Activated CD4-positive, alpha-beta T cell treated with anti-CD3 and anti-CD28 coated beads for 48 hours (primary cell): ENCODE results near the gene TMEM25.
"Not testable (repeated sequence)": the region's sequence is repeated elsewhere in the genome, so short reads cannot be mapped to it uniquely, and the experiment has no call there.

Experiments
- DNase-seq: peaks from one replicate; pipeline ENCODE4 v3.0.0-alpha.2; 2020

The TMEM25 gene

DNA sequence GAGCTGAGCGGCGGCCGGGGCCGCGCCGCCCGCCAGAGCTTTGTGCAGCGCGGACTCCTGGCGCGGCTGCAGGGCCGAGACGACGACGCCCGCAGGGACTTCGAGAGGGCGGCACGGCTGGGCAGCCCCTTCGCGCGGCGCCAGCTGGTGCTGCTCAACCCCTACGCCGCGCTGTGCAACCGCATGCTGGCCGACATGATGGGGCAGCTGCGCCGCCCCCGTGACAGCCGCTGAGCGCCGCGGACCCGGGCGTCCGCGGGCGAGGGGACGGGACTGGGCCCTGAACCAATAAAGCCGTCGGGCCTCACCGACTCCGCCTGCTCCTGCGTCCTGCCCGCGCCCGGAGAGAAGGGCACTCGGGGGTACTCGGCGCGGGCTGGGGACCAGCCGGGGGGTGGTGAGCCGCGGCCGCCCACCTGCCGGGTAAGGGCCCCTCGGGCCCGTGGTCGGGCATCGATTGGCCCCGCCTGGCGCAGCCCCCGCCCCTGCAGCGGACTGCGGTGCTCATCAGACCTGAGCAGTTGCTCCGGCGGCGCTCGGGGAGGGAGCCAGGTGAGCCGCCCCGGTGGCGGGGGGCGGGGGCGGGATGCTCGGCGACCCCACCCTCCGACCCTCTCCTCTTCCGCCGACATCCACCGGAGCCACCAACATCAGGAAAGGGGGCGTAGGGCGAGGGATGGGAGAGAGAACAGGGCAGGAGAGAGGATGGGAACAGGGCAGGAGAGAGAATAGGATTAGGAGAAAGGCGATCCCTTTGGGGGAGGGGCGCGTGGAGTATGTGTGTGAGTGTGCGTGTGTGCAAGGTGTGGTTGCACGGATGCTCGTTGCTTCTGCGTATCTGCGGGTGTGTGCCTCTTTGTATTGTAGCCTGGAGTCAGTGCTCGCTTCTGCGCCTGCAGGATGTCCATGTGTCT lies at the start of gene TMEM25:
Gene TMEM25, plus strand, starts transcription at position 510 of the 914 bp plus-strand sequence. CDS start 610 bp downstream, outside the sequence.
- peak; percentile 83 for DNase-seq

DNA sequence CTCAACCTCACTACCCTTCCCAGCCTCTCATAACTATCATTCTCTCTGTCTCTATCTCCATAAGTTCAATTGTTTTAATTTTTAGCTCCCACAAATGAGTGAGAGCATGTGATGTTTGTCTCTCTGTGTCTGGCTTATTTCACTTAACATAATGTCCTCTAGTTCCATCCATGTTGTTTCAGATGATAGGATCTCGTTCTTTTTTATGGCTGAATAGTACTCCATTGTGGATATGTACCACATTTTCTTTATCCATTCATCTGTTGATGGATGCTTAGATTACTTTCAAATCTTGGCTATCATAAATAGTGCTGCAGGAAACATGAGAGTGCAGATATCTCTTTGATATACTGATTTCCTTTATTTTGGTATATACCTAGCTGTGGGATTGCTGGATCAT lies 49.8 kb upstream of the TMEM25 start:
- not testable (repeated sequence) for DNase-seq

DNA sequence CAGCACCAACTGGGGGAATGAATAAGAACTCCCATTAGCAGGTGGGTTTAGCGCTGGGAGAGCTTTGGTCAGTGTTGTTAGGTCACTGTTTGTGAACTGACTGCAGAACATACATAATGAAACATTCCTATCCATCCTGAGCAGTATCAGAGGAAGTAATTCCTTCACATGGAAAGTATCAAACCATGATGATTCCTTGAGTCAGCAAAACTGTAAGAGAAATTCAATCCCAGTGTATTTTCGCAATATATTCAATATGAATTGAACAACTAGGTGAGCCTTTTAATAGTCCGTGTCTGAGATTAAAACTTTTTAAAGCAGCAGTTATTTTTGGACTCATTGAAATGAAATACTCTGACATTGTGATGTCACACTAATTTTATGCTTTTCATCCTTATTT lies 46.6 kb upstream of the TMEM25 start:
- no peak for DNase-seq

DNA sequence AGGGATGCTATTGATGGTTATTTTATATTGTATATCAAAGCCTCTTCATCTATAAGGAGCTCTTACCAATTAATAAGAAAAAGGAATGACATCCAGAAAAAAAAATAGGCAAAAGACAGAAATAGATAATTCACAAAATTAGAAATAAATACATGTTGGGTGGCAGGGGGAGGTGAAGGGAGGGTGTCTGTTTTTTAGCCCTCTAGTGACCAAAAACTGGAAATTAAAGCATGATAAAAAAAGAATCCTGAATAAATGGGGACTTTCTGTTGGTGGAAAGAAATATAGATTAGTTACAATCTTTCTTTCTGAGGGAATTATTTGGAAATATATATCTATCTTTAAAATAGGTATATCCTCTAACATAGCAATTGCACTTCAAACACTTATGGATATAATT lies 45.7 kb upstream of the TMEM25 start:
- DNase-seq, result no peak

DNA sequence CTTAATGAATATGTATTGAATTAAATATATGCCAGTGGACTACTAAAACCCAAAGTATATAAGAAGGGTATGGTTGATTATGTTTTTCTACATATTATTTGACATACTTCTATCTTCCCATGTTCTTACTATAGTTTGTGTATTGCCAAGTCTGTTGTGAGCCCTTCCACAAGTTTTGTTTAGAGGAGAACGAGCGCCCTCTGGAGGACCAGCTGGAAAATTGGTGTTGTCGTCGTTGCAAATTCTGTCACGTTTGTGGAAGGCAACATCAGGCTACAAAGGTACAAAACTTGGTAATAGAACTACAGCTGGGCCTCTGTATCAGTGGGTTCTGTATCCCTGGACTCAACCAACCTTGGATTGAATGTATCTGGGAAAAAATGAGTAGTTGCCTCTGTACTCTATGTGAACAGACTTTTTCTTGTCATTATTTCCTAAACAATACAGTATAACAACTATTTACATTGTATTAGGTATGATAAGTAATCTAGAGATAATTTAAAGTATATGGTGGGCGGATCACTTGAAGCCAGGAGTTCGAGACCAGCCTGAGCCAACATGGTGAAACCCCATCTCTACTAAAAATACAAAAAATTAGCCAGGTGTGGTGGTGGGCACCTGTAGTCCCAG lies 42.4 kb upstream of the TMEM25 start:
- peak; percentile 83 for DNase-seq

DNA sequence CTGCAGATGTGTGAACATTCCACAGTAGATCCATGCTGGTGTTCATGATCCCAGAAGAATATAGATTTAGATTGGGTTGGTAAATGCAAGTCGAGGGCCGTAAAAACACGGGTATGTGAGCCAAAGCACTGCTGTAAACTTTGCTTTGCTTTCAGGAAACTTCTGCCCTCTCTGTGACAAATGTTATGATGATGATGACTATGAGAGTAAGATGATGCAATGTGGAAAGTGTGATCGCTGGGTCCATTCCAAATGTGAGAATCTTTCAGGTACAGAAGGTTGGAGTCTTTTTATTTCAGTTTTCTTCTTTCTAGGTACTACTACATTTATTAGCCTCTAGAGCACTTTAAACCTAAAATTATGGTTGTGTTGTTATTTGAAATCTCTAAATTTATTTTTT lies 40.0 kb upstream of the TMEM25 start:
- DNase-seq, result peak; percentile 18

DNA sequence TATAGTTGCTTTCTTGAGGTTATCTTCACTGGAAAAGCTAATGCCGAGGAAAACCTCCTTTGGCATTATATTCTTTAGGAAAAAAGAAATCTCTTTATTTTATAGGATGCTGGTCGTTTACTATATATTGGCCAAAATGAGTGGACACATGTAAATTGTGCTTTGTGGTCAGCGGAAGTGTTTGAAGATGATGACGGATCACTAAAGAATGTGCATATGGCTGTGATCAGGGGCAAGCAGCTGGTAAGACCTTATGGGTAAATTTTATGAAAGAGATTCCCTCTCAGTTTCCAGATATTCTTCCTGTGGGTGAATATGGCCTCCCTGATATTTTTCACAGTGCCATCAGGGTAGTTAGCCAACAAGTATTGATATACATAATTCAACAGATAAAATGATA lies 33.2 kb upstream of the TMEM25 start:
- DNase-seq, result no peak

DNA sequence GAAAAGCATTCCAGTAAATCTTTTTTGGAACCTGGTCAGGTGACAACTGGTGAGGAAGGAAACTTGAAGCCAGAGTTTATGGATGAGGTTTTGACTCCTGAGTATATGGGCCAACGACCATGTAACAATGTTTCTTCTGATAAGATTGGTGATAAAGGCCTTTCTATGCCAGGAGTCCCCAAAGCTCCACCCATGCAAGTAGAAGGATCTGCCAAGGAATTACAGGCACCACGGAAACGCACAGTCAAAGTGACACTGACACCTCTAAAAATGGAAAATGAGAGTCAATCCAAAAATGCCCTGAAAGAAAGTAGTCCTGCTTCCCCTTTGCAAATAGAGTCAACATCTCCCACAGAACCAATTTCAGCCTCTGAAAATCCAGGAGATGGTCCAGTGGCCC lies 27.8 kb upstream of the TMEM25 start:
- no peak for DNase-seq

DNA sequence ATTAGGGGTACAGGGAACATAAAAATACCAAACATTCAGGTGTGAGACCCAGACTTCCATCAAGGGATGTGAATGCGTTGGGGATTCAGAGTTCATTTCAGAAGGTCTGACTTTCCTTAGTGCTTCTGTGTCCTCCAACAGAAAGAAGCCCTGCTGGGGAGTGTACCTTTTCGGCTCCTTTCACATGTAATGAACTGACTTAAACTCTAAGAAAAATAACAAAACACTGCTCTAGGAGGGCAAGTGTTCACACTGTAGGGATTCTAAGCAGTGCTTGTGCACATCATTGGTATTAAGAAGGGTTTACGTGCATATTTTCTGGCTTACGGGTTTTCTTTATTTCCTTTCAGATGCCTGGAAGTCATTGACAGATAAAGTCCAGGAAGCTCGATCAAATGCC lies 19.4 kb upstream of the TMEM25 start:
- no peak for DNase-seq

DNA sequence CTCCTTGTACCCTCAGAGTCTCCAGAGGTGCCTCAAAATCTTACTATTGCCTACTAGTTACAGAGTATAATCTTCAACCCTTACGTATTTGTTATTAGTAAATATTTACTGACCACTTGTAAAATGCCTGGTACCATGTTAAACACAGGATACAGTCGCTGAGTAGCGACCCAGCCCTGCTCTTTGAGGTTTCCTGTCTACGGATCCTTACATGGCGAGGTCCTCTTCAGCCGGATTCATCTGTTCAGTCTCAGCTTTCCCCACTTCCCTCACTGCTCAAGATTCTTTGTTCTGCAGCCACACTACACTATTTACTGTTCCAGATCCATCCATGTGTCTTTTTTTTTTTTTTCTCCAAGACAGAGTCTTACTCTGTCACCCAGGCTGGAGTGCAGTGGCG lies 16.9 kb upstream of the TMEM25 start:
- DNase-seq, result no peak

DNA sequence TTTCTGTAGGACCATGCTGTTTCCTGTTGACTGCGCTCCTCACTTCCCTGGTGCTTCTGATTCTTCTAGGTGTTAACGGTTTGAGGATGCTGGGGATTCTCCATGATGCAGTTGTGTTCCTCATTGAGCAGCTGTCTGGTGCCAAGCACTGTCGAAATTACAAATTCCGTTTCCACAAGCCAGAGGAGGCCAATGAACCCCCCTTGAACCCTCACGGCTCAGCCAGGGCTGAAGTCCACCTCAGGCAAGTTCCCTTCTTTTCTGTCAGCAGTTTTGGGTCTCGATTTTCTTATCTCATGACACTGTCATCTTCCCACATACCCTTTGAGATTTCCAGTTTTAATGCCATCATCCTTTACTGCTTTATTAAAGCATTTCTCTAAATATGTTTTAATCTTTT lies 11.4 kb upstream of the TMEM25 start:
- DNase-seq, result no peak

DNA sequence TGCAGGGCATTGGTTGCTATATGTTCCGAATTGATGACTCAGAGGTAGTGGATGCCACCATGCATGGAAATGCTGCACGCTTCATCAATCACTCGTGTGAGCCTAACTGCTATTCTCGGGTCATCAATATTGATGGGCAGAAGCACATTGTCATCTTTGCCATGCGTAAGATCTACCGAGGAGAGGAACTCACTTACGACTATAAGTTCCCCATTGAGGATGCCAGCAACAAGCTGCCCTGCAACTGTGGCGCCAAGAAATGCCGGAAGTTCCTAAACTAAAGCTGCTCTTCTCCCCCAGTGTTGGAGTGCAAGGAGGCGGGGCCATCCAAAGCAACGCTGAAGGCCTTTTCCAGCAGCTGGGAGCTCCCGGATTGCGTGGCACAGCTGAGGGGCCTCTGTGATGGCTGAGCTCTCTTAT lies 9.1 kb upstream of the TMEM25 start:
- no peak for DNase-seq

DNA sequence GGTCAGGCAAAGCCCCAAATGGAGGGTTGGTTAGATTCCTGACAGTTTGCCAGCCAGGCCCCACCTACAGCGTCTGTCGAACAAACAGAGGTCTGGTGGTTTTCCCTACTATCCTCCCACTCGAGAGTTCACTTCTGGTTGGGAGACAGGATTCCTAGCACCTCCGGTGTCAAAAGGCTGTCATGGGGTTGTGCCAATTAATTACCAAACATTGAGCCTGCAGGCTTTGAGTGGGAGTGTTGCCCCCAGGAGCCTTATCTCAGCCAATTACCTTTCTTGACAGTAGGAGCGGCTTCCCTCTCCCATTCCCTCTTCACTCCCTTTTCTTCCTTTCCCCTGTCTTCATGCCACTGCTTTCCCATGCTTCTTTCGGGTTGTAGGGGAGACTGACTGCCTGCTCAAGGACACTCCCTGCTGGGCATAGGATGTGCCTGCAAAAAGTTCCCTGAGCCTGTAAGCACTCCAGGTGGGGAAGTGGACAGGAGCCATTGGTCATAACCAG lies 8.4 kb upstream of the TMEM25 start:
- DNase-seq, result no peak

DNA sequence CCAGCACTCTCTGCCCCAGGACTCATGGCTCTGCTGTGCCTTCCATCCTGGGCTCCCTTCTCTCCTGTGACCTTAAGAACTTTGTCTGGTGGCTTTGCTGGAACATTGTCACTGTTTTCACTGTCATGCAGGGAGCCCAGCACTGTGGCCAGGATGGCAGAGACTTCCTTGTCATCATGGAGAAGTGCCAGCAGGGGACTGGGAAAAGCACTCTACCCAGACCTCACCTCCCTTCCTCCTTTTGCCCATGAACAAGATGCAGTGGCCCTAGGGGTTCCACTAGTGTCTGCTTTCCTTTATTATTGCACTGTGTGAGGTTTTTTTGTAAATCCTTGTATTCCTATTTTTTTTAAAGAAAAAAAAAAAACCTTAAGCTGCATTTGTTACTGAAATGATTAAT lies 6.6 kb upstream of the TMEM25 start:
- DNase-seq, result no peak

DNA sequence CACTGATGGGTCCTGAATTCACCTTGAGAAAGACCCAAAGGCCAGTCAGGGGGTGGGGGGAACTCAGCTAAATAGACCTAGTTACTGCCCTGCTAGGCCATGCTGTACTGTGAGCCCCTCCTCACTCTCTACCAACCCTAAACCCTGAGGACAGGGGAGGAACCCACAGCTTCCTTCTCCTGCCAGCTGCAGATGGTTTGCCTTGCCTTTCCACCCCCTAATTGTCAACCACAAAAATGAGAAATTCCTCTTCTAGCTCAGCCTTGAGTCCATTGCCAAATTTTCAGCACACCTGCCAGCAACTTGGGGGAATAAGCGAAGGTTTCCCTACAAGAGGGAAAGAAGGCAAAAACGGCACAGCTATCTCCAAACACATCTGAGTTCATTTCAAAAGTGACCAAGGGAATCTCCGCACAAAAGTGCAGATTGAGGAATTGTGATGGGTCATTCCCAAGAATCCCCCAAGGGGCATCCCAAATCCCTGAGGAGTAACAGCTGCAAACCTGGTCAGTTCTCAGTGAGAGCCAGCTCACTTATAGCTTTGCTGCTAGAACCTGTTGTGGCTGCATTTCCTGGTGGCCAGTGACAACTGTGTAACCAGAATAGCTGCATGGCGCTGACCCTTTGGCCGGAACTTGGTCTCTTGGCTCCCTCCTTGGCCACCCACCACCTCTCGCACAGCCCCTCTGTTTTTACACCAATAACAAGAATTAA lies 6.1 kb upstream of the TMEM25 start:
- DNase-seq, result no peak

DNA sequence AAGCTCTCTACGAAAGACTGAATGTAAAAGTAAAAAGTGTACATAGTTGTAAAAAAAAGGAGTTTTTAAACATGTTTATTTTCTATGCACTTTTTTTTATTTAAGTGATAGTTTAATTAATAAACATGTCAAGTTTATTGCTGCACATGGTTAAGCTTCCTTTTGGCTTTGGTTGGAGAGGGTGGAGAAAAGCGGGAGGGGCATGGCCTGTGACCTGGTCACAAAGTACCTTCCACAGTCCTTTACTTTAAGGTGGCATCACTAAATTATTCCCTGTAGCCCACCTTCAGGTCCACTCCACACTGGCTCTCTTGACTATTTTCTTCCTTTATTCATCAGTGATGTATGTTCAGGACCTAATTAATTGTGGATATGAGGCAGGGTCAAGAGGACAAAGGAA lies 4.3 kb upstream of the TMEM25 start:
- DNase-seq, result no peak

DNA sequence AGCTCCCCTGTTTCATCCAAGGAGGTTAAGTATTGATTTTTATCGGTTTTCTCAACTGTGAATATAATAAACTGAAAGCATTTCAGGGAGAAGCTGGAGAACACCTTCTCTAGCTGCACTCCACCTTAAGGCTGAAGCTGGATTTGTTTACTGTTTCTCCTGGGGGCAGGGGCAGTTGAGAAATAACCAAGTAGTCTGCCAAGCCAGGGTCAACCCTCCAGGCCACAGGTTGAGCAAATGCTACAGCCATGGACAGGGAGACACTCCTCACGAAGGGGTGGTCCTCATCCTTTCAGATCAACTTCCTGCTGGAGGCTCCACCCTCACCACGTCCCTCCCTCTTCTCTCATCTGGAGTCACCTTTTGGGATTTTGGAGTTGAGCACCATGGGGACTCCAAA lies 3.9 kb upstream of the TMEM25 start, which contains the start of gene TTC36:
Gene TTC36, plus strand, starts transcription at position 366 of the 400 bp plus-strand sequence. Its CDS starts 21 bp downstream, at position 387.
- no peak for DNase-seq

DNA sequence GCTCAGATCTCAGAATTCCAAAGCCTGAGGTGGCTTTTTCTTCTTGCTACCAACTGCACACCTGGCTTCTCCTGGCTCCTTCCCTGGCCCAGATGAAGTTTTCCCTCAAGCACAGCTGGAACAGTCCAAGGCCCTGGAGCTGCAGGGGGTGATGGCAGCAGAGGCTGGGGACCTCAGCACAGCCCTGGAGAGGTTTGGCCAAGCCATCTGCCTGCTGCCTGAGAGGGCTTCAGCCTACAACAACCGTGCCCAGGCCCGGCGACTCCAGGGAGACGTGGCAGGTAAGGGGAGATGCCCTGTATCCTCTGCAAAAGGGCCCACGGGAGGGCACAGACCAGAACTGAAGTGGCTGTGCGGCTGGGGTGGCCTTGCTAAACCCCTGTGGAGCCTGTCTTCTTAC lies 2.5 kb upstream of the TMEM25 start:
- no peak for DNase-seq

DNA sequence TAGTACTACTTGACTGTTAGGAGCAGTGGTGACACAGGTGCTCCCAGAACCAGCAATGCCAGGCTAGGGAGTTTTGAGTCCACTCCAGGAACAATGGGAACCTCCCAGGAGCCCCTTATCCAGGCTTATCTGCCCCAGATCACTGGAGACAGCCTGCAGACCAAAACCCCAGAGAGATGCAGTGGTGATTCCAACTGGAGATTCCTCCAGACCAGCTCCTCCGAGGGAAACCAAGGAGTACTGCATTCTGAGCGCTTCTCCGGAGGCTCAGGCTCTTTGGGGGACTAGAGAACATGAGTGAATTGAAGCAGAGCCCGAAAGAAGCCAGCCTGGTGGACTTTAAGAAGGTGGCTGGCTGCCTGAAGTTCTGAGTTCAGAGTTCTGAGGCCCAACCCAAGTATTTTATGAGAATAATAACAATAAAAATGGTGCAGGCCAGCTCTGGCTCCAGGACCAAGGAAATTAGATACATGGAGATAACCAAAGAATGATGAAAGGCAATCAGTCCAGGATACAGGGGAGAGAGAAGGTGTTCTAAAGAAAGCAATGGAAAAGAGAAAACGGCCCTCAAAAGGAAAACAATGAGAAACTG lies 1.3 kb upstream of the TMEM25 start:
- DNase-seq, result no peak

DNA sequence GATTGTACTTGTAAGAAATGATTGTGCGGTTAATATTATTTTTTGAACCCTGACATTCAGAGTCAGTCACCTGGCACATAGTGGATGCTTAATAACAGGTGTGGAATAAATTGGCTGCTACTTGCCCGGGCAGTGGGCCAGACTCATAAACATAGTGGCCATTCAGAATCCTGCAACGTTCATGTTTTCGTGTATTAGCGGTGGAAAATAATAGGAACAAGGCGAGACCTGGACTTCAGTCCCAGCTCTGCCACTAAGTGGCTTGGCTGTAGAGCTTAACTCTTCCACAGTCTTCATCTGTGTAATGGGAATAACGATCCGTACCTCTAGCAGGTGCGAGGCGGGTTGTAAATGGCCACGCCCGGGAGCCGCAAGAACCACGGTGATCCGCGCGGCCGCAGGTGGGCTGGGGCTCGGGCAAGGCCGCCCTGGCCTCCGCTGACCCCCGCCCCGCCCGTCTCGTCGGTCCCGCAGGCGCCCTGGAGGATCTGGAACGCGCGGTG lies 761 bp upstream of the TMEM25 start:
- DNase-seq, result no peak

DNA sequence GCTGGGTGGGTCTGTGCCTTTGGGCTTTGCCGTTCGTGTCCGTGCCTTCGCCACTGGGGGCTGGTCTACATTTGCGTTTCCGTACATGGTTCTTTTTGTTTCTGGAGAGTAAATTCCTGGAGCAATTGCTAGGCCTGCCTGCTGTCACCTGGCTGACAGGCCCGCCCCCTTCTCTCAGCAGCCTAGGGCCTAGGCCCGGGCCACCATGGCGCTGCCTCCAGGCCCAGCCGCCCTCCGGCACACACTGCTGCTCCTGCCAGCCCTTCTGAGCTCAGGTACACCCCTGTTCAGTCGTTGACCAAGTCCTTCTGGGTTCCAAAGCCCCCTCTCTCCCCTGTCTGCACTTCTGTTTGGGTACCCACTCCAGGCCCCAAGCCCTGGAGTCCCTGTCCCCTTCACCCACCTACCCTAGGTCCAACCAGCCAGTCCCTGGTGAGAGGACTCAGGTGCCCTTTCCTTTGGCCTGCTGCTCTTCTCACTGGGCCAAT lies 649 bp downstream of the TMEM25 start:
- no peak for DNase-seq

DNA sequence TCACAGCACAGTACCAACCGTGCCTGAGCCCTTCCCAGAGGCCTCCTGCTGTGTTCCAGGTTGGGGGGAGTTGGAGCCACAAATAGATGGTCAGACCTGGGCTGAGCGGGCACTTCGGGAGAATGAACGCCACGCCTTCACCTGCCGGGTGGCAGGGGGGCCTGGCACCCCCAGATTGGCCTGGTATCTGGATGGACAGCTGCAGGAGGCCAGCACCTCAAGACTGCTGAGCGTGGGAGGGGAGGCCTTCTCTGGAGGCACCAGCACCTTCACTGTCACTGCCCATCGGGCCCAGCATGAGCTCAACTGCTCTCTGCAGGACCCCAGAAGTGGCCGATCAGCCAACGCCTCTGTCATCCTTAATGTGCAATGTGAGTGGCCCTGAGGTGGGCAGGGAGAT lies 1.1 kb downstream of the TMEM25 start:
- no peak for DNase-seq
